ENCODE measurements around the gene ROBO1.

ROBO1 gene

GRCh38 chr3:79263423-79263822 lies 504.4 kb downstream of the ROBO1 start:
- H3K36me3 Mint-ChIP-seq: no peaks in the 10 kb centered on the region
- DNase-seq (ENCODE audit: low spot score in 2 of 2): no peak
- peaks cover 20% of the 10 kb centered on the region for H3K9me3 Mint-ChIP-seq
- H3K4me1 Mint-ChIP-seq: no peaks in the 10 kb centered on the region
- H3K27ac Mint-ChIP-seq: no peak overlapping the region
- ATAC-seq: no peak
- no peak overlapping the region for H3K4me3 Mint-ChIP-seq

GRCh38 chr3:79258479-79258878 lies 509.3 kb downstream of the ROBO1 start:
- Mint-ChIP-seq H3K27ac (no peak overlapping the region), H3K4me1 (no peaks in the 10 kb centered on the region), H3K9me3 (peaks cover 17% of the 10 kb centered on the region), H3K36me3 (no peaks in the 10 kb centered on the region), H3K4me3 (no peak overlapping the region)
- ATAC-seq (no peak), DNase-seq (ENCODE audit: low spot score in 2 of 2) (no peak)

- Mint-ChIP-seq H3K4me1 (no peaks in the 10 kb centered on the region), H3K27ac (no peak overlapping the region), H3K9me3 (peaks cover 14% of the 10 kb centered on the region), H3K36me3 (no peaks in the 10 kb centered on the region), H3K4me3 (no peak overlapping the region)
- DNase-seq (ENCODE audit: low spot score in 2 of 2) (no peak), ATAC-seq (no peak)
Measured at GRCh38 chr3:79257791-79258190, 510.0 kb downstream of the ROBO1 start.

- no peak overlapping the region for H3K4me3 Mint-ChIP-seq
- H3K27ac Mint-ChIP-seq: no peak overlapping the region
- H3K9me3 Mint-ChIP-seq: peaks cover 12% of the 10 kb centered on the region
- H3K36me3 Mint-ChIP-seq: no peaks in the 10 kb centered on the region
- no peak for ATAC-seq
- no peak for DNase-seq (ENCODE audit: low spot score in 2 of 2)
- no peaks in the 10 kb centered on the region for H3K4me1 Mint-ChIP-seq
Measured at GRCh38 chr3:79255702-79256101, 512.1 kb downstream of the ROBO1 start.

- Mint-ChIP-seq H3K4me1 (no peaks in the 10 kb centered on the region), H3K4me3 (no peak overlapping the region), H3K9me3 (peaks cover 12% of the 10 kb centered on the region), H3K36me3 (no peaks in the 10 kb centered on the region), H3K27ac (no peak overlapping the region)
- DNase-seq (ENCODE audit: low spot score in 2 of 2) (no peak), ATAC-seq (no peak)
Measured at GRCh38 chr3:79255292-79255691, 512.5 kb downstream of the ROBO1 start.

GRCh38 chr3:79253704-79254103 lies 514.1 kb downstream of the ROBO1 start:
- H3K27ac Mint-ChIP-seq: no peak overlapping the region
- H3K4me3 Mint-ChIP-seq: no peak overlapping the region
- peaks cover 17% of the 10 kb centered on the region for H3K9me3 Mint-ChIP-seq
- DNase-seq (ENCODE audit: low spot score in 2 of 2) (no peak), ATAC-seq (no peak)
- H3K36me3 Mint-ChIP-seq: no peaks in the 10 kb centered on the region
- no peaks in the 10 kb centered on the region for H3K4me1 Mint-ChIP-seq

GRCh38 chr3:79253271-79253670 lies 514.5 kb downstream of the ROBO1 start:
- DNase-seq (ENCODE audit: low spot score in 2 of 2) (no peak), ATAC-seq (no peak)
- Mint-ChIP-seq H3K27ac (no peak overlapping the region), H3K36me3 (no peaks in the 10 kb centered on the region), H3K4me3 (no peak overlapping the region), H3K4me1 (no peaks in the 10 kb centered on the region), H3K9me3 (peaks cover 21% of the 10 kb centered on the region)

- ATAC-seq (no peak), DNase-seq (ENCODE audit: low spot score in 2 of 2) (no peak)
- Mint-ChIP-seq H3K36me3 (no peaks in the 10 kb centered on the region), H3K4me3 (no peak overlapping the region), H3K4me1 (no peaks in the 10 kb centered on the region), H3K9me3 (peaks cover 20% of the 10 kb centered on the region), H3K27ac (no peak overlapping the region)
Measured at GRCh38 chr3:79250746-79251145, 517.1 kb downstream of the ROBO1 start.

GRCh38 chr3:79249701-79250100 lies 518.1 kb downstream of the ROBO1 start:
- Mint-ChIP-seq H3K36me3 (no peaks in the 10 kb centered on the region), H3K4me3 (no peak overlapping the region), H3K9me3 (peaks cover 20% of the 10 kb centered on the region), H3K27ac (no peak overlapping the region), H3K4me1 (no peaks in the 10 kb centered on the region)
- ATAC-seq: no peak
- DNase-seq (ENCODE audit: low spot score in 2 of 2): no peak

- ATAC-seq (no peak), DNase-seq (ENCODE audit: low spot score in 2 of 2) (no peak)
- Mint-ChIP-seq H3K36me3 (no peaks in the 10 kb centered on the region), H3K4me3 (no peak overlapping the region), H3K27ac (no peak overlapping the region), H3K4me1 (no peaks in the 10 kb centered on the region), H3K9me3 (peaks cover 19% of the 10 kb centered on the region)
Measured at GRCh38 chr3:79247725-79248043, 520.1 kb downstream of the ROBO1 start.

- Mint-ChIP-seq H3K4me1 (no peaks in the 10 kb centered on the region), H3K9me3 (peaks cover 19% of the 10 kb centered on the region), H3K4me3 (no peak overlapping the region), H3K27ac (no peak overlapping the region), H3K36me3 (no peaks in the 10 kb centered on the region)
- no peak for ATAC-seq
- DNase-seq (ENCODE audit: low spot score in 2 of 2): no peak
Measured at GRCh38 chr3:79246875-79247724, 520.7 kb downstream of the ROBO1 start.

- Mint-ChIP-seq H3K4me1 (no peaks in the 10 kb centered on the region), H3K9me3 (peaks cover 14% of the 10 kb centered on the region), H3K4me3 (no peak overlapping the region), H3K27ac (no peak overlapping the region), H3K36me3 (no peaks in the 10 kb centered on the region)
- no peak for DNase-seq (ENCODE audit: low spot score in 2 of 2)
- no peak for ATAC-seq
Measured at GRCh38 chr3:79245284-79246138, 522.3 kb downstream of the ROBO1 start.

GRCh38 chr3:79236496-79236895 lies 531.3 kb downstream of the ROBO1 start:
- Mint-ChIP-seq H3K4me1 (no peaks in the 10 kb centered on the region), H3K4me3 (no peak overlapping the region), H3K9me3 (peaks cover 14% of the 10 kb centered on the region), H3K27ac (no peak overlapping the region), H3K36me3 (no peaks in the 10 kb centered on the region)
- DNase-seq (ENCODE audit: low spot score in 2 of 2) (no peak), ATAC-seq (no peak)

- H3K27ac Mint-ChIP-seq: no peak overlapping the region
- no peak for DNase-seq (ENCODE audit: low spot score in 2 of 2)
- no peaks in the 10 kb centered on the region for H3K4me1 Mint-ChIP-seq
- no peak overlapping the region for H3K4me3 Mint-ChIP-seq
- no peak for ATAC-seq
- H3K9me3 Mint-ChIP-seq: peaks cover 15% of the 10 kb centered on the region
- no peaks in the 10 kb centered on the region for H3K36me3 Mint-ChIP-seq
Measured at GRCh38 chr3:79233431-79234060, 534.3 kb downstream of the ROBO1 start.

- Mint-ChIP-seq H3K36me3 (no peaks in the 10 kb centered on the region), H3K27ac (no peak overlapping the region), H3K4me1 (no peaks in the 10 kb centered on the region)
Measured at GRCh38 chr3:79230266-79230665, 537.5 kb downstream of the ROBO1 start.

More at GRCh38 chr3:79230266-79230665, 537.5 kb downstream of the ROBO1 start:
- no peak for DNase-seq (ENCODE audit: low spot score in 2 of 2)
- Mint-ChIP-seq H3K4me3 (no peak overlapping the region), H3K9me3 (peaks cover 24% of the 10 kb centered on the region)
- ATAC-seq: no peak
